Colonic mucosa (tissue), 4 donors: ENCODE results near the gene KIAA1217. TPM values are rescaled to one million over a fixed set of nuclear protein-coding genes. Genes with fewer than 3 reads are reported as not detected.
"Not testable (repeated sequence)": the region's sequence is repeated elsewhere in the genome, so short reads cannot be mapped to it uniquely, and the experiment has no call there.

Experiments used
- DNase-seq: peaks from one replicate; pipeline ENCODE4 v3.0.0-alpha.2; 2020
- H3K27ac ChIP-seq: fragments of 200-600 bp; one replicate; pipeline ENCODE4 v1.8.0; 2021
- H3K27me3 ChIP-seq: fragments of 200-600 bp; one replicate; pipeline ENCODE4 v1.8.0; 2021
- H3K36me3 ChIP-seq: fragments of 200-600 bp; one replicate; pipeline ENCODE4 v1.8.0; 2021
- H3K4me1 ChIP-seq: fragments of 200-600 bp; one replicate; pipeline ENCODE4 v1.8.0; 2021; ENCODE audit warnings: mild to moderate bottlenecking
- H3K4me3 ChIP-seq: fragments of 200-600 bp; one replicate; pipeline ENCODE4 v1.8.0; 2021
- H3K9ac ChIP-seq, 2 donors: one replicate each; pipeline ENCODE4 v1.7.0; 2013; ENCODE audit warnings: control low read depth in 2 of 2, low read depth in 2 of 2, low read length in 2 of 2
- H3K9me3 ChIP-seq: fragments of 200-600 bp; one replicate; pipeline ENCODE4 v1.8.0; 2021
- CTCF ChIP-seq: fragments of 200-600 bp; IDR thresholded peaks from one replicate; pipeline ENCODE4 v1.8.0; 2022; ENCODE audit warnings: antibody characterized with exemption, mild to moderate bottlenecking
- intact Hi-C: fragments of 100-400 bp; cut with DNase I; formaldehyde crosslinking; loops from one replicate; pipeline ENCODE4 v1.14.1; 2022
- total RNA-seq, 2 donors: library from RNA; stranded (reverse); fragmentation: NEBNext Ultra II Directional in 1 of 2; extraction: Animal tissue kit (Norgen Biotek cat#: 25700) in 1 of 2; gene quantifications; one replicate each; pipeline ENCODE4 v1.2.1, GENCODE V29; 2021
- donor health status: healthy.
- donor health status: DM: no; HTN: no; CAD: no.
- donor health status: DM: no; HTN: no; CAD: no.

Gene KIAA1217
- total RNA-seq, 2 donors from 2014 or later: 34.2 to 61.2 TPM

- H3K36me3 ChIP-seq: no peaks in the 10 kb centered on the region
- intact Hi-C loops: no loop called here
- no peak overlapping the region for H3K9ac ChIP-seq
Observed at GRCh38 chr10:24344695-24345463, 135.9 kb downstream of the KIAA1217 start.

GRCh38 chr10:24346877-24347519 is 138.1 kb downstream of the KIAA1217 start:
- no peak for TF ChIP-seq CTCF
- no peak overlapping the region for H3K9ac ChIP-seq
- no peak for DNase-seq
- no peaks in the 10 kb centered on the region for H3K4me1 ChIP-seq
- intact Hi-C loops: no loop called here
- no peaks in the 10 kb centered on the region for H3K9me3 ChIP-seq
- no peak overlapping the region for H3K27ac ChIP-seq
- no peaks in the 10 kb centered on the region for H3K27me3 ChIP-seq
- no peak overlapping the region for H3K4me3 ChIP-seq
- H3K36me3 ChIP-seq: no peaks in the 10 kb centered on the region

More at GRCh38 chr10:24344695-24345463, 135.9 kb downstream of the KIAA1217 start:
- H3K4me3 ChIP-seq: no peak overlapping the region
- H3K27ac ChIP-seq: no peak overlapping the region
- TF ChIP-seq CTCF: no peak
- DNase-seq: no peak
- H3K9me3 ChIP-seq: no peaks in the 10 kb centered on the region
- no peaks in the 10 kb centered on the region for H3K4me1 ChIP-seq
- H3K27me3 ChIP-seq: no peaks in the 10 kb centered on the region

- H3K27ac ChIP-seq: no peak overlapping the region
- no peaks in the 10 kb centered on the region for H3K9me3 ChIP-seq
- no peak overlapping the region for H3K9ac ChIP-seq
- no peak overlapping the region for H3K4me3 ChIP-seq
- intact Hi-C loops: no loop called here
- DNase-seq: no peak
- H3K27me3 ChIP-seq: no peaks in the 10 kb centered on the region
- no peak for TF ChIP-seq CTCF
- H3K36me3 ChIP-seq: no peaks in the 10 kb centered on the region
- no peaks in the 10 kb centered on the region for H3K4me1 ChIP-seq
Observed at GRCh38 chr10:24349379-24350001, 140.6 kb downstream of the KIAA1217 start.

- no peaks in the 10 kb centered on the region for H3K27me3 ChIP-seq
- H3K4me1 ChIP-seq: no peaks in the 10 kb centered on the region
- H3K27ac ChIP-seq: no peak overlapping the region
- intact Hi-C loops: no loop called here
- no peak for DNase-seq
- no peaks in the 10 kb centered on the region for H3K9me3 ChIP-seq
- no peak for TF ChIP-seq CTCF
- H3K4me3 ChIP-seq: no peak overlapping the region
- no peaks in the 10 kb centered on the region for H3K36me3 ChIP-seq
- H3K9ac ChIP-seq: no peak overlapping the region
Observed at GRCh38 chr10:24350070-24350921, 141.4 kb downstream of the KIAA1217 start.

- H3K4me1 ChIP-seq, H3K36me3 ChIP-seq, H3K27ac ChIP-seq, DNase-seq, H3K9ac ChIP-seq, H3K4me3 ChIP-seq, H3K27me3 ChIP-seq, intact Hi-C loops, H3K9me3 ChIP-seq: not testable (repeated sequence)
Observed at GRCh38 chr10:24350922-24351225, 141.9 kb downstream of the KIAA1217 start.
